GM19099 (cell line): ENCODE results near the gene RYK.

Experiments used
- POLR2A ChIP-seq: IDR thresholded peaks from 3 replicates; pipeline ENCODE4 v1.6.1; 2011; ENCODE audit warnings: low read depth; ENCODE audit not compliant: insufficient read length; ENCODE audit errors: extremely low read depth

Gene RYK

GRCh38 chr3:134250717-134251220 lies at the start of gene RYK:
Gene RYK (minus strand): TSS chr3:134250859. CDS start chr3:134250654, 205 bp downstream.
- TF ChIP-seq POLR2A: peak; percentile 72

- no peak for TF ChIP-seq POLR2A
Measured at GRCh38 chr3:134299888-134300206, 49.2 kb upstream of the RYK start.

- no peak for TF ChIP-seq POLR2A
Measured at GRCh38 chr3:134299185-134299887, 48.7 kb upstream of the RYK start.

GRCh38 chr3:134298249-134298648 lies 47.6 kb upstream of the RYK start:
- TF ChIP-seq POLR2A: no peak

- no peak for TF ChIP-seq POLR2A
Measured at GRCh38 chr3:134296616-134297015, 46.0 kb upstream of the RYK start.

GRCh38 chr3:134295930-134296329 lies 45.3 kb upstream of the RYK start:
- no peak for TF ChIP-seq POLR2A

GRCh38 chr3:134294302-134295280 lies 43.9 kb upstream of the RYK start:
- TF ChIP-seq POLR2A: no peak

GRCh38 chr3:134291319-134292254 lies 40.9 kb upstream of the RYK start:
- no peak for TF ChIP-seq POLR2A

- no peak for TF ChIP-seq POLR2A
Measured at GRCh38 chr3:134287512-134287911, 36.9 kb upstream of the RYK start.

GRCh38 chr3:134284438-134284837 lies 33.8 kb upstream of the RYK start:
- no peak for TF ChIP-seq POLR2A

- no peak for TF ChIP-seq POLR2A
Measured at GRCh38 chr3:134282659-134283047, 32.0 kb upstream of the RYK start.

GRCh38 chr3:134281912-134282658 lies 31.4 kb upstream of the RYK start:
- no peak for TF ChIP-seq POLR2A

GRCh38 chr3:134279466-134279865 lies 28.8 kb upstream of the RYK start:
- no peak for TF ChIP-seq POLR2A

- no peak for TF ChIP-seq POLR2A
Measured at GRCh38 chr3:134277066-134277660, 26.5 kb upstream of the RYK start.
